ENCODE data around the gene TRIM24.

- TF ChIP-seq POLR2A (IDR thresholded peaks at IDR 0.05; ENCODE audit: low read depth, low read length) (no peak), POLR2AphosphoS5 (IDR thresholded peaks at IDR 0.05; ENCODE audit: low read depth, low read length) (no peak), POU2F2 (IDR thresholded peaks at IDR 0.05; ENCODE audit: low read depth, low read length) (no peak)
These were observed 1.3 kb upstream of the TRIM24 start for GRCh38 chr7:138458576-138459412.
